Spleen (tissue), 7 donors: ENCODE data around the gene IRGQ.

Experiments
- CTCF ChIP-seq, 11 experiments: fragments of 200-600 bp in 7 of 11; fragments of 450-650 bp in 4 of 11; sonication (generic) in 4 of 11; IDR thresholded peaks in 8 of 11; conservative IDR thresholded peaks in 3 of 11; 1 replicate in 7 of 11; 2 replicates in 4 of 11; pipeline versions ENCODE4 v1.4.0 to v1.8.0; 2016 to 2021; ENCODE audit warnings: antibody characterized with exemption in 11 of 11, inconsistent platforms in 4 of 11, mild to moderate bottlenecking in 1 of 11
- POLR2A ChIP-seq, 3 donors: fragments of 450-650 bp; IDR thresholded peaks; one replicate each; pipeline ENCODE4 v1.5.1; 2017; ENCODE audit warnings: antibody characterized with exemption in 3 of 3, mild to moderate bottlenecking in 1 of 3
- POLR2AphosphoS5 ChIP-seq, 3 donors: sonication (generic); formaldehyde crosslinking; IDR thresholded peaks; one replicate each; pipeline ENCODE4 v1.5.1; 2017; ENCODE audit warnings: antibody characterized with exemption in 3 of 3
- donor health status: DM: no; HTN: no; CAD: no; lungs with moderate emphysema.
- donor health status: DM: no; HTN: no; CAD: no.
- donor health status: DM: no; HTN: no; CAD: no.

- TF ChIP-seq CTCF (IDR thresholded peaks at IDR 0.05 in 8 of 11, conservative IDR thresholded peaks at IDR 0.05 in 3 of 11): no peak
- no peak for TF ChIP-seq POLR2A (IDR thresholded peaks at IDR 0.05)
- TF ChIP-seq POLR2AphosphoS5 (IDR thresholded peaks at IDR 0.05): no peak
Observed at GRCh38 chr19:43612374-43612773, 16.4 kb upstream of the IRGQ start.
